Activated naive CD4-positive, alpha-beta T cell treated with anti-CD3 and anti-CD28 coated beads for 36 hours (primary cell): ENCODE data around the gene TMEM14B. TPM values are rescaled to one million over a fixed set of nuclear protein-coding genes. Genes with fewer than 3 reads are reported as not detected.
A peak's percentile ranks its signal among the peaks of the same experiment; 100 is the strongest.
"Not testable (repeated sequence)": the region's sequence is repeated elsewhere in the genome, so short reads cannot be mapped to it uniquely, and the experiment has no call there.

Source experiments
- CTCF ChIA-PET: fragments of 350-600 bp; sonication (Branson Sonifier 250); formaldehyde crosslinking; loops from one replicate; lab custom pipeline; 2021; ENCODE audit warnings: antibody characterized with exemption; lab: Charles Lee
- DNase-seq: peaks from one replicate; pipeline ENCODE4 v3.0.0-alpha.2; 2020
- H3K27ac Mint-ChIP-seq: one replicate; pipeline ENCODE4 v1.8.0; 2021; ENCODE audit warnings: mild to moderate bottlenecking, mixed read lengths
- H3K27me3 Mint-ChIP-seq: one replicate; pipeline ENCODE4 v1.8.0; 2021; ENCODE audit warnings: low read depth, mixed read lengths
- H3K36me3 Mint-ChIP-seq: one replicate; pipeline ENCODE4 v1.8.0; 2021; ENCODE audit warnings: low read depth, mixed read lengths
- H3K4me1 Mint-ChIP-seq: one replicate; pipeline ENCODE4 v1.8.0; 2021; ENCODE audit warnings: low read depth, mixed read lengths
- H3K4me3 Mint-ChIP-seq: one replicate; pipeline ENCODE4 v1.8.0; 2021; ENCODE audit warnings: mild to moderate bottlenecking, moderate library complexity, mixed read lengths
- H3K9me3 Mint-ChIP-seq: one replicate; pipeline ENCODE4 v1.8.0; 2021; ENCODE audit warnings: mixed read lengths
- intact Hi-C: fragments of 100-400 bp; cut with micrococcal nuclease; formaldehyde crosslinking; loops from one replicate; pipeline ENCODE4 v1.15.1; 2023
- total RNA-seq, 2 experiments: library from RNA; stranded (reverse); gene quantifications; one replicate each; pipeline ENCODE4 v1.2.3, GENCODE V29; 2021

The TMEM14B gene
- 10 to 100 TPM; 78.7 to 79.5 TPM for total RNA-seq

- peak; percentile 100 for DNase-seq
- Mint-ChIP-seq H3K4me3 (peak within 1 kb of the TSS; percentile 91), H3K9me3 (no peaks in the 10 kb centered on the region), H3K27ac (peak within 1 kb of the TSS; percentile 92), H3K4me1 (peaks cover 48% of the 10 kb centered on the region), H3K27me3 (no peaks in the 10 kb centered on the region), H3K36me3 (peaks cover 12% of the 10 kb centered on the region)
- intact Hi-C loops = loop anchor here (1.0 to 5.0 kb wide), 10 partner anchors 12 to 790 kb away; partner anchors contain the start of genes C6orf52, MAK, PAK1IP1 and SMIM13
- CTCF ChIA-PET = interaction anchor here (1.1 to 1.6 kb wide), 4 partner anchors 10 to 268 kb away, joined by 3 to 6 read pairs (median 4); no protein-coding TSS in a partner anchor
Measured at GRCh38 chr6:10747251-10747972, at the start of gene TMEM14B. Gene TMEM14B, plus strand, starts transcription at chr6:10747805. Its CDS starts 1,441 bp downstream, at chr6:10749246.

GRCh38 chr6:10713962-10714361, 33.6 kb upstream of the TMEM14B start:
- CTCF ChIA-PET = no interaction called here
- H3K27ac Mint-ChIP-seq = no peak overlapping the region
- peaks cover 9% of the 10 kb centered on the region for H3K36me3 Mint-ChIP-seq

GRCh38 chr6:10719296-10719963, 28.2 kb upstream of the TMEM14B start:
- H3K27me3 Mint-ChIP-seq = no peaks in the 10 kb centered on the region
- peaks cover 6% of the 10 kb centered on the region for H3K9me3 Mint-ChIP-seq
- intact Hi-C loops = loop anchor here (1.0 kb wide), 1 partner anchor 191 kb away; no protein-coding TSS in a partner anchor
- CTCF ChIA-PET = interaction anchor here (0.9 to 2.9 kb wide), 6 partner anchors 20 to 209 kb away, joined by 3 to 12 read pairs (median 4); partner anchors contain the start of genes C6orf52 and PAK1IP1
- H3K27ac Mint-ChIP-seq = peak overlapping the region; percentile 77
- H3K4me1 Mint-ChIP-seq = peaks cover 34% of the 10 kb centered on the region
- peak; percentile 72 for DNase-seq
- H3K4me3 Mint-ChIP-seq = peak overlapping the region; percentile 89
- peaks cover 2% of the 10 kb centered on the region for H3K36me3 Mint-ChIP-seq

More at GRCh38 chr6:10713962-10714361, 33.6 kb upstream of the TMEM14B start:
- intact Hi-C loops = loop anchor here (5.0 kb wide), 1 partner anchor 33 kb away; the partner anchor contains the start of gene TMEM14B
- DNase-seq = no peak
- H3K4me3 Mint-ChIP-seq = no peak overlapping the region
- peaks cover 3% of the 10 kb centered on the region for H3K4me1 Mint-ChIP-seq
- H3K9me3 Mint-ChIP-seq = peaks cover 6% of the 10 kb centered on the region
- no peaks in the 10 kb centered on the region for H3K27me3 Mint-ChIP-seq

- Mint-ChIP-seq H3K27ac (peak overlapping the region; percentile 77), H3K4me1 (peaks cover 39% of the 10 kb centered on the region), H3K36me3 (peaks cover 2% of the 10 kb centered on the region), H3K4me3 (peak overlapping the region; percentile 89), H3K27me3 (no peaks in the 10 kb centered on the region), H3K9me3 (peaks cover 6% of the 10 kb centered on the region)
- DNase-seq = no peak
- intact Hi-C loops = loop anchor here (1.0 kb wide), 1 partner anchor 192 kb away; no protein-coding TSS in a partner anchor
- CTCF ChIA-PET = interaction anchor here (0.9 to 2.9 kb wide), 5 partner anchors 21 to 209 kb away, joined by 3 to 12 read pairs (median 4); partner anchors contain the start of genes C6orf52 and PAK1IP1
Measured at GRCh38 chr6:10719964-10720264, 27.7 kb upstream of the TMEM14B start.

- H3K27ac Mint-ChIP-seq = peak overlapping the region; percentile 91
- CTCF ChIA-PET = interaction anchor here (0.6 to 2.9 kb wide), 7 partner anchors 15 to 242 kb away, joined by 3 to 12 read pairs (median 4); partner anchors contain the start of genes C6orf52 and PAK1IP1
- DNase-seq = peak; percentile 60
- intact Hi-C loops = no loop called here
- peaks cover 6% of the 10 kb centered on the region for H3K9me3 Mint-ChIP-seq
- peak overlapping the region; percentile 89 for H3K4me3 Mint-ChIP-seq
- H3K27me3 Mint-ChIP-seq = no peaks in the 10 kb centered on the region
- H3K4me1 Mint-ChIP-seq = peaks cover 41% of the 10 kb centered on the region
- H3K36me3 Mint-ChIP-seq = peaks cover 5% of the 10 kb centered on the region
Measured at GRCh38 chr6:10720265-10720959, 27.2 kb upstream of the TMEM14B start.

- peak; percentile 53 for DNase-seq
- H3K36me3 Mint-ChIP-seq, intact Hi-C loops, H3K27me3 Mint-ChIP-seq, H3K9me3 Mint-ChIP-seq: not testable (repeated sequence)
- peaks cover 44% of the 10 kb centered on the region for H3K4me1 Mint-ChIP-seq
- peak overlapping the region; percentile 89 for H3K4me3 Mint-ChIP-seq
- H3K27ac Mint-ChIP-seq = peak overlapping the region; percentile 91
- CTCF ChIA-PET = interaction anchor here (1.0 to 2.9 kb wide), 5 partner anchors 14 to 243 kb away, joined by 3 to 12 read pairs (median 4); partner anchors contain the start of genes C6orf52 and PAK1IP1
Measured at GRCh38 chr6:10720960-10721849, 26.4 kb upstream of the TMEM14B start.

GRCh38 chr6:10721850-10722569, 25.6 kb upstream of the TMEM14B start:
- CTCF ChIA-PET = interaction anchor here (0.8 to 2.9 kb wide), 5 partner anchors 14 to 243 kb away, joined by 3 to 12 read pairs (median 4); partner anchors contain the start of genes C6orf52, PAK1IP1 and TMEM14B
- Mint-ChIP-seq H3K27ac (peak overlapping the region; percentile 91), H3K4me3 (peak overlapping the region; percentile 89), H3K27me3 (no peaks in the 10 kb centered on the region), H3K4me1 (peaks cover 44% of the 10 kb centered on the region), H3K9me3 (peaks cover 6% of the 10 kb centered on the region), H3K36me3 (peaks cover 12% of the 10 kb centered on the region)
- DNase-seq = no peak
- intact Hi-C loops = loop anchor here (2.0 kb wide), 3 partner anchors 117 to 371 kb away; partner anchors contain the start of genes MAK and SMIM13

- Mint-ChIP-seq H3K4me3 (peak overlapping the region; percentile 89), H3K4me1 (peaks cover 44% of the 10 kb centered on the region), H3K27ac (peak overlapping the region; percentile 91)
Measured at GRCh38 chr6:10722570-10722819, 25.1 kb upstream of the TMEM14B start.

GRCh38 chr6:10722820-10723566, 24.6 kb upstream of the TMEM14B start, which contains the start of gene TMEM14C:
Gene TMEM14C, plus strand, starts transcription at chr6:10723070. Its CDS starts 1,544 bp downstream, at chr6:10724614.
- Mint-ChIP-seq H3K36me3 (peaks cover 17% of the 10 kb centered on the region), H3K9me3 (peaks cover 6% of the 10 kb centered on the region), H3K27me3 (no peaks in the 10 kb centered on the region), H3K4me1 (peaks cover 44% of the 10 kb centered on the region), H3K27ac (peak within 1 kb of the TSS; percentile 91), H3K4me3 (peak within 1 kb of the TSS; percentile 89)
- intact Hi-C loops = loop anchor here (1.0 to 2.0 kb wide), 7 partner anchors 24 to 370 kb away; partner anchors contain the start of genes C6orf52, MAK, PAK1IP1 and SMIM13
- peak; percentile 94 for DNase-seq
- CTCF ChIA-PET = interaction anchor here (0.6 to 1.3 kb wide), 4 partner anchors 23 to 284 kb away, joined by 3 to 8 read pairs (median 4); partner anchors contain the start of gene TMEM14B

More at GRCh38 chr6:10722570-10722819, 25.1 kb upstream of the TMEM14B start:
- DNase-seq = no peak
- CTCF ChIA-PET = interaction anchor here (0.8 to 1.0 kb wide), 2 partner anchors 15 to 25 kb away, joined by 3 to 4 read pairs; partner anchors contain the start of gene TMEM14B
- intact Hi-C loops = loop anchor here (2.0 kb wide), 3 partner anchors 116 to 370 kb away; partner anchors contain the start of genes MAK and SMIM13
- H3K27me3 Mint-ChIP-seq = no peaks in the 10 kb centered on the region
- peaks cover 6% of the 10 kb centered on the region for H3K9me3 Mint-ChIP-seq
- peaks cover 14% of the 10 kb centered on the region for H3K36me3 Mint-ChIP-seq

- H3K27me3 Mint-ChIP-seq = no peaks in the 10 kb centered on the region
- H3K4me1 Mint-ChIP-seq = peaks cover 43% of the 10 kb centered on the region
- peaks cover 20% of the 10 kb centered on the region for H3K36me3 Mint-ChIP-seq
- peaks cover 3% of the 10 kb centered on the region for H3K9me3 Mint-ChIP-seq
- CTCF ChIA-PET = interaction anchor here (1.1 to 1.4 kb wide), 3 partner anchors 23 to 245 kb away, joined by 3 to 8 read pairs (median 5); no protein-coding TSS in a partner anchor
- peak overlapping the region; percentile 89 for H3K4me3 Mint-ChIP-seq
- peak; percentile 8 for DNase-seq
- H3K27ac Mint-ChIP-seq = peak overlapping the region; percentile 91
- intact Hi-C loops = loop anchor here (1.0 to 2.0 kb wide), 7 partner anchors 24 to 369 kb away; partner anchors contain the start of genes C6orf52, MAK, PAK1IP1 and SMIM13
Measured at GRCh38 chr6:10723567-10723881, 24.1 kb upstream of the TMEM14B start.
